Activated CD4-positive, alpha-beta memory T cell treated with anti-CD3 and anti-CD28 coated beads, Interleukin-2, amount 10 ng/mL, durations not matched to agents 7 days and 5 days (primary cell): ENCODE results near the gene DDX5. TPM values are rescaled to one million over a fixed set of nuclear protein-coding genes. Genes with fewer than 3 reads are reported as not detected.
"Not testable (repeated sequence)": the region's sequence is repeated elsewhere in the genome, so short reads cannot be mapped to it uniquely, and the experiment has no call there.

Experiments
- CTCF ChIA-PET: fragments of 350-600 bp; sonication (Branson Sonifier 250); formaldehyde crosslinking; loops from one replicate; lab custom pipeline; 2021; ENCODE audit warnings: antibody characterized with exemption, inconsistent platforms; lab: Charles Lee
- POLR2A ChIA-PET: fragments of 350-600 bp; sonication (Branson Sonifier 250); formaldehyde crosslinking; loops from one replicate; lab custom pipeline; 2021; ENCODE audit warnings: antibody characterized with exemption; lab: Charles Lee
- DNase-seq: peaks from one replicate; pipeline ENCODE4 v3.0.0-alpha.2; 2020
- H3K27ac Mint-ChIP-seq: one replicate; pipeline ENCODE4 v1.8.0; 2021; ENCODE audit warnings: mild to moderate bottlenecking, mixed read lengths
- H3K27me3 Mint-ChIP-seq: one replicate; pipeline ENCODE4 v1.8.0; 2021; ENCODE audit warnings: mixed read lengths
- H3K36me3 Mint-ChIP-seq: one replicate; pipeline ENCODE4 v1.8.0; 2021; ENCODE audit warnings: low read depth, mixed read lengths
- H3K4me1 Mint-ChIP-seq: one replicate; pipeline ENCODE4 v1.8.0; 2021; ENCODE audit warnings: mixed read lengths
- H3K4me3 Mint-ChIP-seq: one replicate; pipeline ENCODE4 v1.8.0; 2021; ENCODE audit warnings: mild to moderate bottlenecking, mixed read lengths
- H3K9me3 Mint-ChIP-seq: one replicate; pipeline ENCODE4 v1.8.0; 2021; ENCODE audit warnings: mixed read lengths
- total RNA-seq, 2 experiments: library from RNA; stranded (reverse); gene quantifications; one replicate each; pipeline ENCODE4 v1.2.3, GENCODE V29; 2021

DDX5 gene
- total RNA-seq, 2 experiments from 2014 or later = 713 to 732 TPM

DNA sequence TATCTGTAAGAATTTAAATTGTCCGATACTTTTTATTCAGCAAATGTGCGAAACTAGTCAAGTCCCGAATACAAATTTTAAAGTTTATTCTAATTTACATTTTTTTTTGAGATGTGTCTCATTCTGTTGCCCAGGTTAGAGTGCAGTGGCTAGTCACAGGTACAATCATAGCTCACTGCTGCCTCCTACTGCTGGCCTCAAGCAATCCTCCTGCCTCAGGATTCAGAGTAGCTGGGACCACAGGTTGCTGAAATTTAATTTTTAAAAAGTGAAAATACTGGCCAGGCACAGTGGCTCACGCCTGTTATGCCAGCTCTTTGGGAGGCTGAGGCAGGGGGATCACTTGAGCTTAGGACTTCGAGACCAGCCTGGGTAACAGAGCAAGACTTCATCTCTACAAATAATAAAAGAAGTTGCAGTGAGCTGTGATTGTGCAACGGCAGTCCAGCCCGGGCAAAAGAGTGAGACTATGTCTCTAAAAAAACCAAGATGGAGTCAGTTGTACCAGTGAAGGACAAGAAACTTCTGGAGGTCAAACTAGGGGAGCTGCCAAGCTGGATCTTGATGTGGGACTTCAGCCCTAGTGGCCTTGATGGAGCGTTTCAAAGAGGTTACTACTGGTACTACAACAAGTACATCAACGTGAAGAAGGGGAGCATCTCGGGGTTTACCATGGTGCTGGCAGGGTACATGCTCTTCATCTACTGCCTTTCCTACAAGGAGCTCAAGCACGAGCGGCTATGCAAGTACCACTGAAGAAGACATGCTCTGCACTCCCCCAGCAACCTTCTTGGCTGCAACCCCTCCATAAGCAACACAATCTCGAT, 14.8 kb downstream of the DDX5 start:
- POLR2A ChIA-PET = interaction anchor here (1.1 to 10.2 kb wide), 4 partner anchors 7 to 72 kb away, joined by 4 to 387 read pairs (median 15); partner anchors contain the start of genes CEP95 and DDX5
- CTCF ChIA-PET = interaction anchor here (0.6 to 5.8 kb wide), 27 partner anchors 9 to 245 kb away, joined by 3 to 341 read pairs (median 5); partner anchors contain the start of genes CEP95 and DDX5
- peaks cover 52% of the 10 kb centered on the region for H3K36me3 Mint-ChIP-seq
- no peaks in the 10 kb centered on the region for H3K9me3 Mint-ChIP-seq
- DNase-seq = peak; percentile 73
- peaks cover 42% of the 10 kb centered on the region for H3K4me1 Mint-ChIP-seq
- no peaks in the 10 kb centered on the region for H3K27me3 Mint-ChIP-seq
- H3K4me3 Mint-ChIP-seq = no peak overlapping the region
- no peak overlapping the region for H3K27ac Mint-ChIP-seq

DNA sequence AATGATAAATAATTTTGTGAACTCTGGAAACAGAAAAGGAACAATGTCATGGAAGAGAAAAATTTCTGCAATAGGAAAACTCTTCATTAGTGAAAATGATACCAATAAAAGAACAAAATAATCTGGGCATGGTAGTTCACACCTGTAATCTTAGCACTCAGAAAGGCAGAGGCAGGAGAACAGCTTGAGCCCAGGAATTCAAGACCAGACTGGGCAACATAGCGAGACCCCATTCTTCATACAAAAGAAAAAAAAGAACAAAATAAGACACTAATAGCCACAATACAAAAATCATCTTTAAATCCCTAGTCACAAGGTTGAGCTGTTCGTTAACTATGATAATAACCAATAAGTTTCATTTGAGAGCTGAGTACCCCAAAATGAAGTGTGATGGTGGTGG, 17.8 kb downstream of the DDX5 start:
- H3K27me3 Mint-ChIP-seq = no peaks in the 10 kb centered on the region
- no peak overlapping the region for H3K27ac Mint-ChIP-seq
- CTCF ChIA-PET = interaction anchor here (4.2 to 5.8 kb wide), 3 partner anchors 8 to 69 kb away, joined by 27 to 341 read pairs (median 47); no protein-coding TSS in a partner anchor
- no peak overlapping the region for H3K4me3 Mint-ChIP-seq
- peaks cover 67% of the 10 kb centered on the region for H3K36me3 Mint-ChIP-seq
- DNase-seq = no peak
- H3K4me1 Mint-ChIP-seq = peaks cover 29% of the 10 kb centered on the region
- H3K9me3 Mint-ChIP-seq = no peaks in the 10 kb centered on the region
- POLR2A ChIA-PET = no interaction called here

DNA sequence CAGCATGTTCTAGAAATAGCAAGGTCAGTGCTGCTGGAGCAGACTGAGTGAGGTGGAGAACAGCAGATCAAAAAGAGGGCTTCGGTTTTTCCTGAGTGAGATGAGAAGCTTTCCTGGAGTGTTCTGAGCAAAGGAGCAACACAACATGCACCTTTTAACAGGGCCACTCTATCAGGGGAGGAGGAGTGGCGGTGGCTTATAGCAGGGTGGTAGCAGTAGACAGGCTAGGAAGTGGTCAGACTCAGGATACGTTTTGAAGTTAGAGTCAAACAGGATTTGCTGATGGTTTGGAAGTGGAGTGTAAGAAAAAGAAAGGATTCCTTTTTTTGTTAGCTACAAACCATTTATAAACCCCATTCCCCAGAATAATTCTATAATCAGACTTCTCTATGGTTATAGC, 21.7 kb downstream of the DDX5 start:
- Mint-ChIP-seq H3K4me1 (peaks cover 12% of the 10 kb centered on the region), H3K27me3 (no peaks in the 10 kb centered on the region), H3K36me3 (peaks cover 43% of the 10 kb centered on the region), H3K9me3 (no peaks in the 10 kb centered on the region), H3K27ac (no peak overlapping the region), H3K4me3 (no peak overlapping the region)
- POLR2A ChIA-PET = interaction anchor here (1.4 to 2.1 kb wide), 4 partner anchors 12 to 22 kb away, joined by 4 to 7 read pairs (median 6); partner anchors contain the start of genes CEP95 and POLG2
- DNase-seq = no peak
- CTCF ChIA-PET = interaction anchor here (0.7 to 3.4 kb wide), 2 partner anchors 64 to 178 kb away, joined by 3 to 30 read pairs; no protein-coding TSS in a partner anchor

DNA sequence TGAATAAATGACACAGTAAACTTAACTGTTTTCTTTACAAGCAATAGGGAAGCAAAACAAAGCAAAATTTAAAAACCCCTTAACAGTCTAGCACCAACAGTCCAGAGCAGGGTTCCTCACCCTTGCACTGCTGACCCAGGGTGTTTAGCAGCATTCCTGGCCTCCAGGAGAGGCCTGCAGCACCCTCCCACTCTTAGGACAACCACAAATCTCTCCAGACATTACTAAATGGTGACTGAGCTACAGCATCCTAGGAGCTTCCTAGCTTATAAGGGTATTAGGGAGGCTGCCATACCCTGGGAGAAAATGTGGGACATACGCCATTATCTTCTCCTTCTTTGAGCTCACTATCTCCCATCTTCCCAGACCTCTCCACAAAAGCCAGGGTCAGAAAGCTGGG, 25.1 kb downstream of the DDX5 start:
- Mint-ChIP-seq H3K27me3 (no peaks in the 10 kb centered on the region), H3K36me3 (peaks cover 34% of the 10 kb centered on the region), H3K9me3 (no peaks in the 10 kb centered on the region), H3K4me1 (peaks cover 12% of the 10 kb centered on the region), H3K4me3 (no peak overlapping the region), H3K27ac (no peak overlapping the region)
- ChIA-PET CTCF (interaction anchor here (1.7 to 7.5 kb wide), 3 partner anchors 10 to 62 kb away, joined by 5 to 47 read pairs (median 33); no protein-coding TSS in a partner anchor), POLR2A (interaction anchor here (1.3 kb wide), 1 partner anchor 24 kb away, joined by 5 read pairs; the partner anchor contains the start of gene DDX5)
- no peak for DNase-seq

DNA sequence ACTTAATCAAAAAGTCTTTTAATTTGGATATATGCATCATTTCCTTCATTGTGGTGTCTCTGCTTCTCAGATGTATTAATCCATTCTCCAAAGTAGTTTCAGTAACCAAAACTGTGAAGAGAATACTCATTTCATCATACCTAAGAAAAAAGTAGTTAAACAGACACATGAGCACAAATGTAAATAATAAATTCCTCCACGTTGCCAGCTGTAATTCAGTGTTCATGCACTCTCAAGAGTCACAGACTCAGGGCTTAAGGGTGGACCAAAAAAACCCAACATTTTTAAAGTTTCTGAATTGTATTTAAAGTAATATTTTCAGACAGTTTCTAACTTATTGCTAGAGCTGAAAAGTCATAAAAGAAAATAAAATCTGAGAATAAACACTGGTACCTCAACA, 28.2 kb downstream of the DDX5 start:
- Mint-ChIP-seq H3K36me3 (peaks cover 10% of the 10 kb centered on the region), H3K27ac (no peak overlapping the region), H3K4me1 (no peaks in the 10 kb centered on the region), H3K4me3 (no peak overlapping the region), H3K9me3 (no peaks in the 10 kb centered on the region), H3K27me3 (no peaks in the 10 kb centered on the region)
- ChIA-PET CTCF (interaction anchor here (6.0 to 7.5 kb wide), 2 partner anchors 13 to 57 kb away, joined by 33 to 47 read pairs; no protein-coding TSS in a partner anchor), POLR2A (interaction anchor here (1.4 to 2.9 kb wide), 4 partner anchors 13 to 56 kb away, joined by 4 to 9 read pairs (median 4); partner anchors contain the start of genes CEP95 and DDX5)
- DNase-seq = no peak

DNA sequence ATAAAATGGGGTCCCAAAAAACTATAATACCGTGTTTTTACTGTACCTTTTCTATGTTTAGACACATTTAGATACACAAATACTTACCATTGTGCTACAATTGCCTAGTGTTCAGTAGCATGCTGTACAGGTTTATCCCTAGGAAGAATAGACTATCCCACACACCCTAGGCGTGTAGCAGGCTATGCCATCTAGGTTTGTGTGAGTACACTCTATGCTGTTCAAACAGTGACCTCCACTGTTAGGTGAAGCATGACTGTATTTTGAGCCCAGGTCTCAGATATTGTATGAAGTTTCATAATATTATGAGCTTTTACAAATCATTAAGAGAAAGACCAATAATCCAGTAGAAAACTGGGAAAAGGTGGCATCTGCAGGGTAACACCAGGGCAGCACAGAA, 33.5 kb downstream of the DDX5 start:
- CTCF ChIA-PET = no interaction called here
- H3K36me3 Mint-ChIP-seq = peaks cover 6% of the 10 kb centered on the region
- POLR2A ChIA-PET = no interaction called here

DNA sequence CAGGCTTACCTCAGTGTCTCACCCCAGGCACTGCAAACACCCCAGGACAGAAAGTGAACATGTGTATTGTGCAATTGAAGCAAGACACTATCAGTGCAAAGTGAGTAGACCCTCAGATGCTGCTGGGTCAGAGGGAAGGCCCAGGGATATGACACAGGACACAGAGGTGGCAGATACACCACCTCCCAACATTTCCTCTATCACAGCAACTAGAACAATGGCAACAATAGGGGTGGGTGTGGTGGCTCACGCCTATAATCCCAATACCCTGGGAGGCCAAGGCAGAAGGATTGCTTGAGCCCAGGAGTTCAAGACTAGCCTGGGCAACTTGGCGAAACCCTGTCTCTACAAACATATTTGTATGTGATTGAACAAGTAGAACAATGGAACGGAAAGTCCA, 34.6 kb downstream of the DDX5 start:
- DNase-seq = no peak
- H3K9me3 Mint-ChIP-seq = no peaks in the 10 kb centered on the region
- no peaks in the 10 kb centered on the region for H3K4me1 Mint-ChIP-seq
- H3K36me3 Mint-ChIP-seq = no peaks in the 10 kb centered on the region
- ChIA-PET POLR2A (no interaction called here), CTCF (no interaction called here)
- peaks cover 1% of the 10 kb centered on the region for H3K27me3 Mint-ChIP-seq
- no peak overlapping the region for H3K27ac Mint-ChIP-seq
- no peak overlapping the region for H3K4me3 Mint-ChIP-seq

More for the DNA sequence above, 33.5 kb downstream of the DDX5 start:
- no peak overlapping the region for H3K27ac Mint-ChIP-seq
- no peak for DNase-seq
- H3K4me3 Mint-ChIP-seq = no peak overlapping the region
- H3K27me3 Mint-ChIP-seq = peaks cover 1% of the 10 kb centered on the region
- no peaks in the 10 kb centered on the region for H3K4me1 Mint-ChIP-seq
- H3K9me3 Mint-ChIP-seq = no peaks in the 10 kb centered on the region

DNA sequence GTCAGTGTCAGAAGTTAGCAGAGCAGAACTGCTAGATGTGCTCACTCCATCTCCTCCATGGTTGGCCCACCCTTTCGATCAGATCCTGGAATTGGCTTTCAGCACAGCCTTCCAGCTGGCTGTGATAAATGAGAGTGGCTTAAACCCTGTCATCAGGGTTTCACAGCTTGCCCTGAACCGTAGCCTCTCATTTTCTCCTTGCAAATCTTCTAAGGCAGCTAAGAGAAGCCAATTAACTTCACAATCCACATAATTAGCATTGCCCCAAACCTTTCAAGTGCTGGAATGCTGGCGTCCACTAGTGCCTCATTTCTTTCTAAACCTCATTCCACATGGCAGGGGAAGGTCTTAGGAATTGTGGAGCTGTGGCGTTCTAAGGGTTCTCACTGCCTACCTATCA, 35.5 kb downstream of the DDX5 start:
- CTCF ChIA-PET = interaction anchor here (1.0 kb wide), 1 partner anchor 179 kb away, joined by 3 read pairs; no protein-coding TSS in a partner anchor
- Mint-ChIP-seq H3K36me3 (no peaks in the 10 kb centered on the region), H3K27ac (no peak overlapping the region), H3K4me3 (no peak overlapping the region), H3K27me3 (peaks cover 6% of the 10 kb centered on the region), H3K9me3 (no peaks in the 10 kb centered on the region), H3K4me1 (no peaks in the 10 kb centered on the region)
- POLR2A ChIA-PET = no interaction called here
- DNase-seq = no peak

DNA sequence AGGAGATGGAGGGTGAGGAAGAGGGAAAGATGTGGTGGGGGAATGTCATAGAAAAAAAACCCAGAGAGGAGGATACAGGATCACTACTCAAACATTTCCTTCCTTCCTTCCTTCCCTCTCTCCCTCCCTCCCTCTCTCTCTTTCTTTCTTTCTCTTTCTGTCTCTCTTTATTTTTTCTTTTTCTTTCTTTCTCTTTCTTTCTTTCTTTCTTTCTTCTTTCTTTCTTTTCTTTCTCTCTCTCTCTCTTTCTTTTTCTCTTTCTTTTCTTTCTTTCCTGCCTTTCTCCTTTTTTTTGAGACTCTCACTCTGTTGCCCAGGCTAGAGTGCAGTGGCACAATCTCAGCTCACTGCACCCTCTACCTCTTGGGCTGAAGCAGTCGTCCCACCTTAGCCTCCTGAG, 39.3 kb downstream of the DDX5 start:
- CTCF ChIA-PET = interaction anchor here (0.7 to 1.1 kb wide), 2 partner anchors 24 to 27 kb away, joined by 3 to 8 read pairs; no protein-coding TSS in a partner anchor
- H3K4me3 Mint-ChIP-seq, H3K27me3 Mint-ChIP-seq, H3K36me3 Mint-ChIP-seq, POLR2A ChIA-PET, DNase-seq, H3K4me1 Mint-ChIP-seq, H3K9me3 Mint-ChIP-seq, H3K27ac Mint-ChIP-seq: not testable (repeated sequence)

DNA sequence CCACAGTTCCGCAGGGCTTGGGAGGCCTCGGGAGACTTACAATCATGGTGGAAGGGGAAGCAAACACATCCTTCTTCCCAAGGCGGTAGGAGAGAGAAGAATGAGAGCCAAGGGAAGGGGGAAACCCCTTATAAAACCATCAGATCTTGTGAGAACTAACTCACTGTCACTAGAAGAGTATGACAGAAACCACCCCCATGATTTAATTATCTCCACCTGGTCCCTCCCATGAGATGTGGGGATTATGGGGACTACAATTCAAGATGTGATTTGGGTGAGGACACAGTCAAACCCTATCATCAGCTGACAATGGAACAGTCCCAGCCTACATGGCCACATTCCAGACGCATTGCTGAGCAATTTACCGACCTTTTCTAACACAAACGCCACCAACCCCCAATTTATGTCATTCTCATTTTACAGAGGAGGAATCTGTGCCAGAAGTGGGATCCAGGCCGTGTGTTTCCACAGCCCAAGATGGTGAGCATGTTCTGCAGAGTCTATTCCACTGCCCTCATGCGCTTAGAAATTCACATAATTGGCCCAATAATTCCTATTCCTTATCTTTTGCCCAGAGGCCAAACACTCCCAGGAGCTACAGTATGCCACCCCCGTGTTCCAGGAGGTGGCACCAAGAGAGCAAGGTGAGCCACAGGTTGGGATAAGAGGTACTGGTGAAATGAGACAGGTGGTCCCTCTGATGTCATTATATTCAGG, 39.9 kb downstream of the DDX5 start:
- Mint-ChIP-seq H3K9me3 (no peaks in the 10 kb centered on the region), H3K27me3 (peaks cover 9% of the 10 kb centered on the region), H3K27ac (no peak overlapping the region), H3K4me3 (no peak overlapping the region), H3K36me3 (no peaks in the 10 kb centered on the region), H3K4me1 (no peaks in the 10 kb centered on the region)
- DNase-seq = no peak
- CTCF ChIA-PET = no interaction called here
- POLR2A ChIA-PET = no interaction called here

DNA sequence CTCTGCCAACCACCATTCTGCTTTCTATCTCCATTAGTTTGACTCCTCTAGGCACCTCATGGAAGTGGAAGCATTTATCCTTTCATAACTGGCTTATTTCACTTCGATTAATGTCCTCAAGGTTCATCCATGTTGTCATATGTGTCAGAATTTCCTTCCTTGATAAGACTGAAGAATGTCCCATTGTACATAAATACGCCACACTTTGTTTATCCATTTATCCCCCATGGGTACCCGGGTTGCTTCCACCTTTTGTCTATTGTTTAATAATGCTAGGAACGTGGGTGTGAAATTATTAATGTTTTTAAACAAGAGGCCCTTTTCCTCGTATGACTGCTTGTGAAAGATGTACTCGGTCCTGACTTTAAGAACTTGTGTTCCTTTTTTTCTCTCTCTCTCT, 44.3 kb downstream of the DDX5 start:
- H3K36me3 Mint-ChIP-seq = no peaks in the 10 kb centered on the region
- POLR2A ChIA-PET = no interaction called here
- H3K4me1 Mint-ChIP-seq = peaks cover 11% of the 10 kb centered on the region
- H3K9me3 Mint-ChIP-seq = no peaks in the 10 kb centered on the region
- H3K4me3 Mint-ChIP-seq = no peak overlapping the region
- DNase-seq = no peak
- H3K27ac Mint-ChIP-seq = no peak overlapping the region
- peaks cover 7% of the 10 kb centered on the region for H3K27me3 Mint-ChIP-seq
- CTCF ChIA-PET = no interaction called here

DNA sequence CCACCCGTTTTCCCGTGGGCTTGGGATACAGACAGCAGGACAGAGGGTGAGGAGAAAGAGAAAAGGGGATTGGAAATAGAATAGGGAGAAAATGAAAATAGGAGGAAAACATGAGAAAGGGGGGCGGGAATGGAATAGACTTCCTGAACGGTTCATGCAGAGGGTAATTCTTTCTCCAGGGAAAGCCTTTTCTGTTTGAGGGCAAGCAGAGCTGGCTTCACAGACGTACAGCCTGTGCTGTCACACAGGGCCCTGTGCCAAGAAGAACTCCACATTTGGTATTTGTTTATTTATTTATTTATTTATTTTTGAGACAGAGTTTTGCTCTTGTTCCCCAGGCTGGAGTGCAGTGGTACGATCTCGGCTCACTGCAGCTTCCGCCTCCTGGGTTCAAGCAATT, 45.1 kb downstream of the DDX5 start:
- DNase-seq = no peak
- Mint-ChIP-seq H3K4me1 (peaks cover 17% of the 10 kb centered on the region), H3K36me3 (peaks cover 2% of the 10 kb centered on the region), H3K9me3 (peaks cover 2% of the 10 kb centered on the region), H3K4me3 (no peak overlapping the region), H3K27me3 (peaks cover 5% of the 10 kb centered on the region), H3K27ac (no peak overlapping the region)
- ChIA-PET POLR2A (no interaction called here), CTCF (no interaction called here)
